Heart right ventricle (tissue), 16 donors: ENCODE results near the gene CDK4. TPM values are rescaled to one million over a fixed set of nuclear protein-coding genes. Genes with fewer than 3 reads are reported as not detected.

ENCODE experiments used
- ATAC-seq, 8 donors: fragments of 200-7000 bp; cut with Tn5 transposase; one replicate each; pipeline ENCODE4 v1.9.1; 2020; ENCODE audit warnings: mild to moderate bottlenecking in 8 of 8, moderate library complexity in 8 of 8, moderate number of reproducible peaks in 1 of 8
- DNase-seq, 2 donors: peaks; one replicate each; pipeline ENCODE4 v3.0.0-alpha.2; 2020
- H3K27ac ChIP-seq, 10 donors: fragments of 200-600 bp; sonication (generic) in 2 of 10; one replicate each; pipeline versions ENCODE4 v1.5.0 to v1.8.0; 2020 to 2022; ENCODE audit warnings: mild to moderate bottlenecking in 3 of 10
- H3K27me3 ChIP-seq, 7 donors: fragments of 200-600 bp; one replicate each; pipeline ENCODE4 v1.8.0; 2021 to 2022; ENCODE audit warnings: mild to moderate bottlenecking in 2 of 7
- H3K36me3 ChIP-seq, 9 donors: fragments of 200-600 bp; sonication (generic) in 1 of 9; one replicate each; pipeline versions ENCODE4 v1.5.0 to v1.8.0; 2020 to 2022; ENCODE audit warnings: mild to moderate bottlenecking in 2 of 9
- H3K4me1 ChIP-seq, 9 donors: fragments of 200-600 bp; sonication (generic) in 1 of 9; one replicate each; pipeline versions ENCODE4 v1.5.0 to v1.8.0; 2020 to 2022; ENCODE audit warnings: mild to moderate bottlenecking in 4 of 9
- H3K4me3 ChIP-seq, 10 donors: fragments of 200-600 bp; sonication (generic) in 2 of 10; one replicate each; pipeline versions ENCODE4 v1.5.0 to v1.8.0; 2020 to 2022; ENCODE audit warnings: mild to moderate bottlenecking in 7 of 10, moderate library complexity in 2 of 10
- H3K9me3 ChIP-seq, 11 donors: fragments of 200-600 bp in 10 of 11; sonication (generic) in 2 of 11; one replicate each; pipeline versions ENCODE4 v1.5.0 to v1.8.0; 2013 to 2022; ENCODE audit warnings: mild to moderate bottlenecking in 2 of 11, control low read depth in 1 of 11, moderate library complexity in 1 of 11
- CTCF ChIP-seq, 9 donors: fragments of 200-600 bp; sonication (generic) in 2 of 9; IDR thresholded peaks; one replicate each; pipeline versions ENCODE4 v1.5.0 to v1.8.0; 2021 to 2022; ENCODE audit warnings: antibody characterized with exemption in 9 of 9, mild to moderate bottlenecking in 5 of 9, moderate library complexity in 1 of 9
- WGBS, 2 donors: extraction: QIAGEN DNeasy Blood & Tissue Kit; methylation state at CpG; one replicate each; pipeline ENCODE4 v1.1.7; 2013; ENCODE audit warnings: inconsistent platforms in 1 of 2; 5-methylcytosine and 5-hydroxymethylcytosine counted together
- intact Hi-C, 10 donors: fragments of 100-400 bp; cut with DNase I; formaldehyde crosslinking; loops; one replicate each; pipeline versions ENCODE4 v1.11.1 to v1.14.2; 2022
- polyA plus RNA-seq, 2 donors: library from polyadenylated mRNA; stranded (reverse); fragments of 200-250 nt; gene quantifications; one replicate each; pipeline ENCODE4 v1.2.3, GENCODE V29; 2013
- total RNA-seq, 10 donors: library from RNA; stranded (reverse); fragmentation: NEBNext Ultra II Directional in 3 of 10; extraction: Animal tissue kit (Norgen Biotek cat#: 25700) in 3 of 10; gene quantifications; one replicate each; pipeline versions ENCODE4 v1.2.1 to v1.2.4, GENCODE V29; 2021 to 2023
- donor health status: Arrhythmogenic right ventricular cardiomyopathy.
- donor health status: ischemic (EF 13 %, LVEDD 7.1; RV severe dilation, severe dysfunction).
- donor health status: healthy with polysubstance abuse.
- donor health status: DM: no; HTN: yes; CAD: no.
- donor health status: DM: no; HTN: no; CAD: no.
- donor health status: ischemic (EF 25% LVEDD 6.9; RV normal size, moderate dysfunction).
- donor health status: ischemic (EF 25% LVEDD 5.7; RV mildly dilated, moderate dysfunction).
- donor health status: healthy.
- donor health status: DM: yes; HTN: yes; CAD: no.
- donor health status: Ischemic cardiomyopathy.
- donor health status: ischemic (EF 35%, LVEDD 5.7; RV mildly dilated, moderate dysfunction).
- donor health status: nonischemic (EF 11% LVEDD 7.7; RV severe dilation, severe dysfunction).
- donor health status: DM: yes; HTN: yes; CAD: no.
- donor health status: PGD.
- donor health status: ischemic (EF 29% LVEDD 5.4; RV normal size, mild dysfunction).
- donor health status: nonischemic (EF 23%, LVEDD 6.1; RV moderate dilation, normal function).

CDK4 gene
- total and polyA plus RNA-seq, 12 donors: 21.7 to 74.0 (median 52.0) TPM

- DNase-seq (no peak), ATAC-seq (no peak)
- H3K4me1 ChIP-seq: peaks cover 15 to 33% (median 26%) of the 10 kb centered on the region in 9 donors
- no peak overlapping the region for H3K4me3 ChIP-seq
- H3K27me3 ChIP-seq: peaks cover 7 to 52% (median 45%) of the 10 kb centered on the region in 7 donors
- 93 to 94% methylated on average over 2 of the region's 2 CpGs for WGBS, 2 donors
- no peak overlapping the region for H3K27ac ChIP-seq
- intact Hi-C loops: no loop called here
- no peak for TF ChIP-seq CTCF (IDR thresholded peaks at IDR 0.05)
- H3K9me3 ChIP-seq: no peaks in the 10 kb centered on the region
- H3K36me3 ChIP-seq: peaks cover 0 to 20% (median 8%) of the 10 kb centered on the region in 9 donors
Observed at GRCh38 chr12:57762463-57762862, 10.4 kb upstream of the CDK4 start.

- 91 to 92% methylated on average over 4 of the region's 4 CpGs for WGBS, 2 donors
- H3K36me3 ChIP-seq: peaks cover 0 to 23% (median 8%) of the 10 kb centered on the region in 9 donors
- no peak for TF ChIP-seq CTCF (IDR thresholded peaks at IDR 0.05)
- H3K27ac ChIP-seq: no peak overlapping the region
- peaks cover 11 to 31% (median 23%) of the 10 kb centered on the region in 9 donors for H3K4me1 ChIP-seq
- no peak for ATAC-seq
- peaks cover 7 to 44% (median 42%) of the 10 kb centered on the region in 7 donors for H3K27me3 ChIP-seq
- intact Hi-C loops: no loop called here
- DNase-seq: no peak
- no peaks in the 10 kb centered on the region for H3K9me3 ChIP-seq
- H3K4me3 ChIP-seq: no peak overlapping the region
Observed at GRCh38 chr12:57761391-57761998, 9.4 kb upstream of the CDK4 start.

GRCh38 chr12:57760347-57760982, 8.4 kb upstream of the CDK4 start:
- no peak overlapping the region for H3K27ac ChIP-seq
- no peak for TF ChIP-seq CTCF (IDR thresholded peaks at IDR 0.05)
- H3K4me1 ChIP-seq: peaks cover 8 to 29% (median 21%) of the 10 kb centered on the region in 9 donors
- DNase-seq (no peak), ATAC-seq (no peak)
- peaks cover 0 to 23% (median 8%) of the 10 kb centered on the region in 9 donors for H3K36me3 ChIP-seq
- H3K4me3 ChIP-seq: no peak overlapping the region
- intact Hi-C loops: no loop called here
- H3K27me3 ChIP-seq: peaks cover 7 to 34% (median 32%) of the 10 kb centered on the region in 7 donors
- WGBS, 2 donors: 95 to 96% methylated on average over 3 of the region's 3 CpGs
- no peaks in the 10 kb centered on the region for H3K9me3 ChIP-seq

- peaks cover 4 to 24% (median 22%) of the 10 kb centered on the region in 7 donors for H3K27me3 ChIP-seq
- peaks cover 0 to 23% (median 8%) of the 10 kb centered on the region in 9 donors for H3K36me3 ChIP-seq
- peak in 6 of 9 donors; percentile 25 to 48 (median 38) for TF ChIP-seq CTCF (IDR thresholded peaks at IDR 0.05)
- H3K27ac ChIP-seq: no peak overlapping the region
- no peaks in the 10 kb centered on the region for H3K9me3 ChIP-seq
- ATAC-seq (no peak), DNase-seq (no peak)
- H3K4me3 ChIP-seq: no peak overlapping the region
- H3K4me1 ChIP-seq: peaks cover 4 to 23% (median 14%) of the 10 kb centered on the region in 9 donors
- 43 to 46% methylated on average over 3 of the region's 3 CpGs for WGBS, 2 donors
- intact Hi-C loops: no loop called here
Observed at GRCh38 chr12:57759360-57759980, 7.4 kb upstream of the CDK4 start.
